Measurements from ENCODE around the gene CACNB4. TPM values are rescaled to one million over a fixed set of nuclear protein-coding genes. Genes with fewer than 3 reads are reported as not detected.

CACNB4 gene
- total RNA-seq, 3 donors from 2014 or later = 1.6 to 17.7 (median 11.5) TPM

DNA sequence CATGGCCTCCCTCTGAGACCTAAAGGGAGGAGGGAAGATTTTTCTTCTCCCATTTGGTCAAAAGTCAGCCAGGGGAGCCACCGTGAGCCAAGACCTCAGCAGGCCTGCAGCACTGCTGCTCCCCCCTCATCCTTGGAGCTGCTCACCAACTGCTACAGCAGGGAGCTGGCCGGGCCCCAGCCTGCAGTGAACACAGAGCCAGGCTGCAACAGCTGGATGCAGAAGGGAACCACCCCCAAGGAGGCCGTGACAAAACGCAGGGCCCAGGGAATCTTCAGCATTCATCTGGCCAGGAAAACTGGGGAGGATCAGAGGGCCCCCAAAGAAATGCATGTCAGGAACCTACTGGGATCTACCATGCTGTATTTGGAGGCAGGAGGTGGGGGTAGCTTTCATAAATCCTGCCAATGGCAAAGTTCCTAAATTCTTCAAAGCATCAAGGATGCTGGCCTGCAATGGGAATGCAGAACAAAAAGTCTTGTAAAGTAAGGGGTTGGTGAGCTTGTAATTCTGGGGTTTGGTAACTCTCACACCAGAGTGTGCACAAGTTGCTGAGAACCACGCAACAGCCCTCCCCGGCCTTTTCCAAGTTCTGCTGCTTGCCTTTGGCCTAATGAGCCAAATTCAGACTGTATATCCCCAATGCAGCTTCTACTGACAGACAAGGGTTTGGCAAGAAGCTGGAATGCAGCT, 61.0 kb downstream of the CACNB4 start:
- DNase-seq (ENCODE audit: low spot score in 2 of 2) = no peak
- H3K27ac ChIP-seq = no peak overlapping the region

GRCh38 chr2:152036611-152037469, 62.0 kb downstream of the CACNB4 start:
- peak in 1 of 2 donors; percentile 41 for DNase-seq (ENCODE audit: low spot score in 2 of 2)
- Histone ChIP-seq H3K27ac (no peak overlapping the region), H3K27me3 (no peaks in the 10 kb centered on the region), H3K4me1 (peaks cover 0 to 4% of the 10 kb centered on the region in 2 donors), H3K9me3 (no peaks in the 10 kb centered on the region), H3K36me3 (no peaks in the 10 kb centered on the region), H3K4me3 (no peak overlapping the region)
- TF ChIP-seq CTCF (IDR thresholded peaks at IDR 0.05) = peak; percentile 24 to 71 (median 68)
- no peak for TF ChIP-seq POLR2A (IDR thresholded peaks at IDR 0.05)
- intact Hi-C loops (cut with DNase I; ENCODE audit: low total_unique reads) = no loop called here

More for the DNA sequence above, 61.0 kb downstream of the CACNB4 start:
- H3K36me3 ChIP-seq = no peaks in the 10 kb centered on the region
- no peak overlapping the region for H3K4me3 ChIP-seq
- H3K9me3 ChIP-seq = no peaks in the 10 kb centered on the region
- no peak for TF ChIP-seq CTCF (IDR thresholded peaks at IDR 0.05)
- no peak for TF ChIP-seq POLR2A (IDR thresholded peaks at IDR 0.05)
- no peak for TF ChIP-seq POLR2AphosphoS5 (IDR thresholded peaks at IDR 0.05)
- intact Hi-C loops (cut with DNase I; ENCODE audit: low total_unique reads) = no loop called here
- peaks cover 0 to 4% of the 10 kb centered on the region in 2 donors for H3K4me1 ChIP-seq
- H3K27me3 ChIP-seq = no peaks in the 10 kb centered on the region

DNA sequence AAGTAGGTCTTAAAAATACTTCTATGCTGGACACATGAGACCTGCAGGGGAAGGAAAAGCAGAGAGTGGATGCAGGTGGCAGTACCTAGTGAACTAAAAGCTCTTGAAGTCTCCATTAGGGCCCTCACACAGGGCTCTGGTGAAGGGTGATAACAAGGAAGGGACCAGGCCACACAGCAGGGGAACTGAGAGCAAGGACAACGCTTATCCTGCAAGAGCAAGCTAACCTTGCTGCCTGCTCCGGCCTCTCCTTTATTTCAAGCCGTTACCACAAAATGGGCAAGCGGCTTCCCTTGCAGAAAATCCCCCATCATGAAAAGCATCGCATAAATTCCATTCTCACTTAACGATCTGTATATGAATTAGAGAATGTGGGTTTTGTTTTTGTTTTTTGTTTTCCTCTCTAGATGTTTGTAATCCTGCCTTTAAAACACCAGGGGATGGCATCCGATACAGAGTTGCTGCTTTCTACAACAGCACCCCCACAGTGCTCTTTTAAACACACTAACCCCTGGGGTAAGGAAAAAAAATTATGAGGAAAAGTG, 64.5 kb downstream of the CACNB4 start:
- no peaks in the 10 kb centered on the region for H3K36me3 ChIP-seq
- DNase-seq (ENCODE audit: low spot score in 2 of 2) = no peak
- H3K4me3 ChIP-seq = no peak overlapping the region
- TF ChIP-seq POLR2AphosphoS5 (IDR thresholded peaks at IDR 0.05) (no peak), CTCF (IDR thresholded peaks at IDR 0.05) (no peak), POLR2A (IDR thresholded peaks at IDR 0.05) (no peak)
- H3K27me3 ChIP-seq = no peaks in the 10 kb centered on the region
- H3K9me3 ChIP-seq = no peaks in the 10 kb centered on the region
- H3K27ac ChIP-seq = no peak overlapping the region
- intact Hi-C loops (cut with DNase I; ENCODE audit: low total_unique reads) = no loop called here
- peaks cover 0 to 4% of the 10 kb centered on the region in 2 donors for H3K4me1 ChIP-seq

DNA sequence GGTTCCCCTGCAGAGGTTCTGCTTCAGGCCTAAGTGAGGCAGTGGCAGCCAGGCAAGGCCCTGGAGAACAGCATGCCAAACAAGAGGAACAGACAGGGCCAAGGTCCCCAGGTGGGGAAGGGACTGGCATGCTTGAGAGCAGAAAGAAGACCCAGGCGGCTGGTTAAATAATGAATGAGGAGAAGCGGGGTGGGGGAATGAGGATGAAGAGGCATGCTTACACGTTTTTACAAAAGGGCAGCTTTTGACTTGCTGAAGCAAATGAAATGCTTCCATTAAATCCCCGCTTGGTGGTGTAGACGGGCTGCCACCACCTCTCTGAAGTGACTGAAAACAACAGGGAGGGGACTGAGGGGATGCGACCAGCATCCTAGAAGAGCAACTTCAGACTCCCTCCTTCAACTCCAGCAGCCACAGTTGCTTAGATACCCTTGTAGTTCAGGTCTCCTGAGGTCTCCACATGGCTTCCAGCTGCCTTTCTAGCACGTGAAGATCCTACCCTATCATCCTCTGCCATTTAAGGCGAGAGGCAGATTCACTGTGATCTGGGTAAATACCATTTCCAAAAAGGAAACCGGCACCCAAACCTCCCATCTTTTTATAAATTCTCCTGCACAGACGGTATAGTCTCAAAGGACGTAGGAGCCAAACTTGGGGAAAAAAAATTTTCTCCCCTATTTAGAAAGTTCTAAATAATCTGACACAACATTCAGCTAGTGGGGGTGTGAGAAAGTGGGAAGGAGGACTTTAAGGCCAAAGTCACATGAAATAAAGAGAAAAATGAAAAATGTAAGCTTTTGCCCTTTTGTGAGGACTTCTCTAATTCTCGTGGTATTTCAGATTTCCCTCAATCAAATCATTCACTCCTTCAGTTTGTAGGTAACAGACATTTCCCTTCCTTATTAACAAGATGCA, 65.6 kb downstream of the CACNB4 start:
- Histone ChIP-seq H3K4me3 (no peak overlapping the region), H3K9me3 (no peaks in the 10 kb centered on the region), H3K27ac (no peak overlapping the region), H3K4me1 (peaks cover 0 to 4% of the 10 kb centered on the region in 2 donors), H3K27me3 (no peaks in the 10 kb centered on the region), H3K36me3 (no peaks in the 10 kb centered on the region)
- no peak for DNase-seq (ENCODE audit: low spot score in 2 of 2)
- intact Hi-C loops (cut with DNase I; ENCODE audit: low total_unique reads) = no loop called here
- TF ChIP-seq POLR2A (IDR thresholded peaks at IDR 0.05) (no peak), CTCF (IDR thresholded peaks at IDR 0.05) (no peak), POLR2AphosphoS5 (IDR thresholded peaks at IDR 0.05) (no peak)

Data from breast epithelium (tissue), 4 donors.